Measurements from ENCODE around the gene ERLIN1.

ERLIN1 gene

DNA sequence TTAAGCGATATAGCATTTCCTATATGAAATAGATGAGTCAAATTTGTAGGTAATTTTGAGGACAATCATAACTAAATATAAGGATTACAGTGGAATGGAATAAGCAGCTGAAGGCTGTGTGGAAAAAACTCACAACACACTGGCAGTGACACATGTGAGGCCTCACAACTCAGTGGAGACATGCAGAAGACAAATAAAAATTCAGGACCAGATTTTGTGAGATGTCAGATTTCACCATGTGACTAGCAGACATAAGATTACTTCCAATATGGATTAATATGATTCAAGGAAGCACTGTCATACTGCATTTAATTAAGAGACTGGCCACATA is 17.6 kb downstream of the ERLIN1 start:
- DNase-seq: no peak

DNA sequence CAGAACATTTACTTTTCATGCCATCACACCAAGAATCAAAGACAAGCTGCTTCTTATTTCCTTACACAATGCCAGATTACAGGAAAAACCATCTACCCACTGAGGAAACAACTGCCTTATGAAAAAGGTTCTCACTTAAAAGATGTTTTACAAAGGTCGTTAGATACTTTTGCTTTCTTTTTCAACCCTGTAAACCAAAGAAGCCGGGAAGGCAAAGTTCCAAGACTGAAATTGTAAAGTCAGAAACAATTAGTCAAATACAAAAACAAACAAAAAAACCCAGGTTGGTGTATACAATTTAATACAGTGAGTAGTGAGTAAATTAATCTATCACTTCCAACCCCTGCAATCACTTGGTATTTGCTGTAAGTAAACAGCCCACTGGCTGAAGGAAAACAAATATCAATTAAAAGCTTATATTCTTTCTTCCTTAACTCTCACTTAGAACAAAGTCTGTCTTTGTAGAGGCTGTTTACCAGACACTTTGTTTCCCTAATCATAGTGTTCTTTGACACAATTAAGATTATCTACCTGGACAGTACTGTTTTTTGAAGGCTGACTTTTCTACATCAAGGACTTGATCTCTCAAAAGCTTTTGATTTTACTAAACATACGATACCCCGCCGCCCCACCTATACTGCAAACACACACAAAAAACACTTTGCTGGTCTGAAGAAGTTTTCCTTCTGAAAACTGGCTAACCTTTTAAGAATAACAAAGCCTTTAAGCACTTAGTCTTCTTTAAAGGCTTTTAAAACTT is 18.1 kb downstream of the ERLIN1 start:
- DNase-seq: no peak

DNA sequence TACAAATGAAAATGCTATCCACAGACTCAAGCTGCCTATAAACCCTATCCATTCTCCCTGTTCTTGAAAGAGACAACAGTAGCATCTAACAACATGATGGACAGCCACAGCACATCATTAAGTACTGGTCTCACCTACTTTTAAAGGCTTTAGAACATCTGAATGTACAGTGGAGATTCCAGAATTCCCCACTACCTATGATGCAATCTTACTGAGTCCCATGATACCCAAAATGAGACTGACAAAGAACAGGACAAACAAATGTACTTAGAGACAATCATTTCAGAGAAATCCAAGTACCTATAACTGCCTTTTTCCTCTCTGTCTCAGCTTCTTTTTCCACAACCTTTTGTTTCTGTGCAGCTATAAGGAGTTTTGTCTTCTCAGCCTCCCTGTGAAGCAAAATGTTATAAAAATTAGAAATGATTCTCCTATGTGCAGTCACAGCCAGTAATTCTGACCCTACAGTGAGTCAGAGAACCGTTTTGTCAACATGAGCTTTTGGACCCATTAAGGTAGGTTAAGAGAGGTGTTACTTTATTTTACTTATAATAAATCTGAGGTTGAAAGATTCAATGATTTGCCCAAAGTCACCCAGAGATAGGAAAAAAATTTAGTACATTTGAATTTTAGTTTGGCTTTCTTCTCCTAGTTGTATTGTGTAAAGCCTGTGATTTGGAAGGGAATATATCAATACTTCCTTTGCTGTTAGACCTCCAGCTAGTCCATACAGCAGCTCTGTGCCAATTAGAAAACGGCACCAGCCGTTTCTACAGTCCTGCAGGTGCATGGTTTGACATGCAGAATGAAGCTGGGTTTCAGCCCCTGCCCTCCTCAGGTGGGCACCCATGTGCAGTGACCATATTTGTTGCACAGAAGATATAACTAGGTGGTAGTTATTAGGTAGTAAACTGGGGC is 21.9 kb downstream of the ERLIN1 start:
- DNase-seq: no peak

DNA sequence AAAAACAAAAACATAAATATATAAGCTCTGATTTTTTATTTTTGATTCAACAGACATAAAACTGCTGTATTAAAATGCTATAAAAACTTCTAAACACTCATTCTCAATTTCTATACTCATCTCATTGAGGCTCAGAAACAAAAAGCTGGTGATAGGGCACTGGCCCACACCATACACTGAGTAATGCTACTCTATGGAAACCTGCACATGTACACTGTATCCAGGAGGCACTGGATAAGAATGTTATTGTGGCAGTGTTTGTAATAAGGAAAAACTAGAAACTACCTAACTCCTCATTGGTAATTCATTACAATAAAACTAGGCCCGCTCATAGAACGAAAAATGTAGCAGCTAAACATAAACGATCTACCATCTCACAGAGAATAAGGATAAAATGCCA is 23.1 kb downstream of the ERLIN1 start:
- DNase-seq: no peak

DNA sequence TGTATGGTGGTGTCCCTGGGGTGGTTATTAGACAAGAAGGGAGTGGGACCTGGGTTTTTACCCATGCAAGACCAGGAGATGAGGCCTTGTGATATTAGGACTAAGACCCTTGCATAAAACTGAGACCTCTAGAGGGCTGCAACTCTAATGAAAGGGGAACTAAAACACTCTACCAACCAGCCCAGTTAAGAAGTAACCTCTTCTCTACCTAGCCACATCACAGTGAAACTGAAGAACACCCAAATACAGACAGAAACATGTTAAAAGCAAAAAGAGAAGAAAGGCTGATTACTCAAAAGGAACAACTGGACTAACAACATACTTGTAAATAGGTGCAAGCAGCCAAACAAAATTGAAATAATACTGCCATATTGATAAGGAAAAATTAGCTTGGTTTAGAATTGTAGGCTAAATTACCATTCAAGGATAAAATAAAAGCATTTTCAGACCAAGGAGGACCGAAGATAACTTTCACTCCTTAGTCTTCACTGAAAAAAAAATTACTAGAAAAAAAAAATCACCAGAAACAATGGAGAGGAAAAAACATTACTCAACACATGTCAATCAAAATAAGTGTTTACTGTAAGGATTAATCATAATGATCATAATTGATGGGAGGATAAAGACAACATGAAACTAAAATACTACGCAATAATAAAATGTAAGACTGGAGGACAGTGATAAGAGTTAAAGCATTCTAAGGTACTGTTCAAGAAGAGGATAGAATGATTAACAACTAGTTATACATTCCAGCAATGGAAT is 27.6 kb downstream of the ERLIN1 start:
- no peak for DNase-seq

DNA sequence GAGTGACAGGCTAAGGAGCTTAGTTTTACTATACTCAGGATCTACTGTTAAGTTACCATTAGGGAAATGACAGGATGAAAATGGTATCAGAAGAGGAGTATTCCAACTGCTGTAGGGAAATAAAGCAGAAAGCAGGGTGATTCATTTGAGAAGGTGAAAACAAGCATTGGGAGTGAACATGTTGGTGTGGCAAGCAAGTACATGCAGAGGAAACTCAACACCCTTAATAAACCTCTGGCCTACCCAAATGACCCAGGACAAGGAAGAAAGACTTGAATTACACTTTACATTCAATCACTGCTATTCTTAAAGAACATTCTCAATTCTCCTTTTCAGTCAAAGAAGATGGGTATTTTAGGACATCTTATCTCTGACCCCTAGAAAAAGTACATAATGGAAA is 28.7 kb downstream of the ERLIN1 start:
- no peak for DNase-seq

DNA sequence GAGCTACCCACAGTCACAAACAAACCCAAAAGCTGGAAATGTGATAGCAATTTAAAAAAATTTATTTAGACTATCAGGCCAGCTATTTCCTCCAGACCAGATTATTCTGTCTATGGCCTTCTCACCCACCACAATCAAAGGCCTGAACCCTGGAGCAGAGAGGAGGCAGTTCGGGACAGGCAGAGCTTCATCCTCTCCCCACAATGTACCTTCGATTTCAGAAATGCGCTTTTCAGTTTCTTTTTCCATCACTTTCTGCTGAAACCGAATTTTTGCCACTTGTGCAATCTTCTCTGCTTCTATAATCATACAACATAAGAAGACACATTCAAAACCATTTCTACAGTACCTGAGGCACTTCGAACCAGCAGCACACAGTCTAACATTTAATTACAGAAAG is 29.9 kb downstream of the ERLIN1 start:
- no peak for DNase-seq

DNA sequence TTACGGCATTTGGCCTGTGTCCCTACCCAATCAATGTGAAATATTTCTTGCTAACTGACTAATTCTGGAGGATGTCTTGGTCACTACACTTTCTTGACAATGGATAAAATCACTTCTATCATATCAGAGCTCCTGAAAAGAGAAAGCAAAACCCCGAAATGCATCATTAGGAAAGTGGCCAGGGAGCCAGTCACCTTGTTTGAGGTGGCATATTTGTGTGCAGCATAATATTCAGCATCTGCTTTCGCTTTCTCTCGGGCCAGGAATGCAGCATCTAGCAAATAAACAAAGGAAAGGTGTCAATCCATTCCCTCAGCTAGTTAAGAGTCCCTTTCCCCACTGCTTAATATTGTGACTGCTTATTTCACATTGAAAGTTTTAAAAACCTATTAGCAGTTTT is 31.2 kb downstream of the ERLIN1 start:
- no peak for DNase-seq

DNA sequence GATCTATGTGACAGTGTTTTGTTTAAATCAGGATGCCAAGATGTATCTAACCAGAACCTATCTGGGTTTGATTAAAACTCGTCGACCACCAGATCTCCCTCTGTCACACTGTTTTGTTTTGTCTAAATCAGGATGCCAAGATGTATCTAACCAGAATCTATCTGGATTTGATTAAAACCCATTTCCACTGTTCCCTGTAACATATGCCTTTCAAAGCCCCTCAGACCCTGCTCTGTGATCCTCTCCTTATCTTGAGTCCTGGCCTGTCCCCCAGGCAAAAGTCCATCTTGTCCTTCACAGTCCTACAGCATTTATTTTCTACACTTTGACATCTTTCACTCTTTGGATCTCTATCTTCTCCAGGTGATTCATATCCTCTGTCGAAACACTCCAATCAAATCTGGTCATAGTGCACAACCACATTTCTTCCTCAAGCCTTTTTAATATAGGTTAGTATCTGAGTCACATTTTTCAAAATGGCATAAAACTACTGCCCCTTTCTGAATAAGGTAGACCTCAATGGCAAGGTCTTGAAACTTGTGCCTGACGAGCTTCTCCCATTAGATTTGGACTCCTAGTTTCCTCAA is 32.5 kb downstream of the ERLIN1 start:
- no peak for DNase-seq

DNA sequence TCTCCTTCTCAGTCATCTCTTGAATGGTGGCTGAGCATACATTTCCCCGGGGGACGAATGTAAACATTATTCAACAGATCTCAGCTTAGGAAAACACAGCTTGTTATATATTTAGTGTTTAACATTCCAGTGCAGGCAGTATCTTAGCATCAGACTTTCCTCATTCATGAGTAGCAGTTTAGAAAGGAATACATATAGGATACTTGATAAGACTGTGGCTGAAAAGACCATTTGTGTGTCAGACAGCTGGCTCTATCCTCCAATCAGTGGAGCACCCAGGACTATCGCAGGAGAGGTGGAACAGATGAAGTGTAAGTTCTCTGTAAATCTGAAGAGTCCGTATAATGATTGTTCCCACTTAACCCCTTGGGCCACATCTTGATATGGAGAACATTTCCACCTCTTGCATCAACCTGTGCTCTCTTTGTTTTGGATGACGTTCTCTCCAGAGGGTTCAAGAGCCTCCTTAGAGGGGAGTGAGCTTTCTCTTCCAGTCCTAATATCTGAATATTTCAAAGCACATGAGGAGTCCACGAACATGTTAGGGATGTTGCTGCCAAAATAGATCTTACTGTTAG is 34.0 kb downstream of the ERLIN1 start:
- DNase-seq: no peak

DNA sequence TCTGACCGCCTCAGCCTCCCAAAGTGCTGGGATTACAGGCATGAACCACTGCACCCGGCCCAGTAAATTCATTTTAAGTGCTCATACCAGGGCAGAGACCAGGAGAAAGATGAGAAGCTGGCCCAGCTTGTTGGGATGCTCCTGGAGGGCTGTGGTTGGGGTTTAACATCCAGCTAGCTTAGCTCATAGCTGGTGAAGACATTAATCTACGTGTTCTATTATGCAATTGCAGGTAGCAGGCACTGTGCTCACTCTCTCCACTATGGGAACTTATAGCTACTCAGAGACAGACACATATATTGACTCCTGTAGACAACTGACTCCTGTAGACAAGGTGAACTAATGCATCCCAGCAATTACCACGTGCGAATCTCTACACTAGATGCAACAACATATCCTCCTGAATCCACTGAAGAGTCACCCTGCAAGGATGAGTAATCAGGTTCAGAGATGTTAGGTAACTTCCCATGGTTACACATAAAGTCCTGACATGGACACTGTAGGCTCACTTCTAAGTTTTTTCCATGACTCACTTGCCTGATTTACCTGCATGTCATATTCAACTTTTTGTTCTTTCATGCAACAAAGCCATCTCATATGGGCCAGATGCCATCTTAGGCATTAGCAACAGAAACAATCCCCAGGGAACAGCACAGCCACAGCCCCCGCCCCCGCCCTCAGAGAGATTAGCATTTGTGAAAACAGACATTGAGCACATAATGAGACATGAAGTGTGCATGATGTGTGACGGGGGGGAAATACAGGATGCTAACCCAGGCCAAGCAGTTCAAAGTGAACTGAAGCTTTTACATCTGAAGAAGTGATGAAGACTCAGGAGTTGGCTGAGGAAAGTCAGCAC is 37.2 kb downstream of the ERLIN1 start:
- peak in 2 of 4 experiments; percentile 15 to 37 for DNase-seq

DNA sequence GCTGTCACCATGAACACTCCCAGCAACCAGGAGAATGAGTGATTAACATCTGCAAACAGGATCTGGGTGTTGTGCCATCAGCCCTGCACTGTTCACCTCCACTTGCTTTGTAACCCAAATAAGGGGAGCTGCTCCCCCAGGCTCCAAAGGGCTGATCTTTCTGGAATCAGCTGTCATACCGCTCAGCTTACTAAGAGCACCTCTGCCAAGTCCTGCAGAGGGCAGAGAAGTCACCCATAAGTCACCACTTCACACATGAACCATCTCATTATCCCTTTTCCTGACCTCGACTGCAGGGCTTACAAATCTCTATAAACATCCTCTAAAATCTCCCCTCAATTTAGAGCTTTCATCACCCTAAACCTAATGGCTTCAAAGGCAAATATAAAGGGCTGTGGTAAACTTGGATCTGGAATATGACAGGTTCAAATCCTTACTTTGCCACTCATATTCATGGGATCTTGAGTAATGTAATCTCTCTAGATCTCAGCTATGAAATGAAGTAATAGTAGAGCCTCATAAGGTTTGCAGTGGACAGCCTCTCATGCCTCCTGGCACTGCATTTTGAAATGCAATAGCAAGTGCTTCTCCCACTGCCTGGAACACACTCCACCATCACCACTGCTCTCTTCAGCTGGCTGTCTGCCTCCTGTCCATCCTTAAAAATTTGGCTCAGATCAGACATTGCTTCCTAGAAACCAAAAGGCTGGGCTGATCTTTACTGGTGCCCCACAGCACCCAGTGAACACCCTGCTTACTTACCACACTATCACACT is 38.8 kb downstream of the ERLIN1 start:
- no peak for DNase-seq

DNA sequence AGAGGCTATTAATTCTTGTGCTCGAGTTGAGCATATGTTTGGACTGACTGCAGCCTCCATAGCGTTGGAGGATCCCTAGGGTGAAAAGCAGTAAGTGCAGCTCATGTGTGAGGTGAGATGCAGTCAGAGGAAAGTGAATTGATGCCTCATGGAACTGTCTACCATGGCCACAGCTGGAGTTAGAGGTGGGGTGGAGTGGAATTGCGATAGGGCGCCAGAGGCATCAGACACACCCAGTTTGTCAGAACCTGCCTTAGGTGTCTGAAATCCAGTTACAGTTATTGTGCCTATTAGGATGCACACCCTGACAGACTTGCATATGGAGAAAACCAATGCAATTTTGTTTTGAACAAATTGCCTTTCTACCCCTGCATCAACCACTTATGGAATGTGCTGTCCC is 39.4 kb downstream of the ERLIN1 start:
- no peak for DNase-seq

DNA sequence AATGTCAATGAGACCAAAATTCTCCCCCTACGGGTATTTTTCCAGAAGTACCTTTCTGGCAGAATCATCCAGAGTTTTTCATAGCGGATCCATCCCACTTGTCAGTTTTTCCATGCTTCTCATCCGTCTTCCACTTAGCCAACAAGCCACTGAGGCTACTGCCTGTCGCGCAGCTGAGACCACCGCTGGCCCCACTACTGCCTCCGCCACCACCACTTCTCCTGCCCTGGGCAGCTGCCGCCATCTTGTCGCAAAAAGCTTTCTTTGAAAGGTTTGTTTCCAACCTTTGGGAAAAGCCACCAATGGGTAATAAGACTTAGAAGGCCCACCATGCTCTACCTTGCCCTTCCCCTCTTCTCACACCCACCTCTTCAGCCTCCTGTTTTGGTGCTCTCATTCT is 42.1 kb downstream of the ERLIN1 start:
- no peak for DNase-seq

DNA sequence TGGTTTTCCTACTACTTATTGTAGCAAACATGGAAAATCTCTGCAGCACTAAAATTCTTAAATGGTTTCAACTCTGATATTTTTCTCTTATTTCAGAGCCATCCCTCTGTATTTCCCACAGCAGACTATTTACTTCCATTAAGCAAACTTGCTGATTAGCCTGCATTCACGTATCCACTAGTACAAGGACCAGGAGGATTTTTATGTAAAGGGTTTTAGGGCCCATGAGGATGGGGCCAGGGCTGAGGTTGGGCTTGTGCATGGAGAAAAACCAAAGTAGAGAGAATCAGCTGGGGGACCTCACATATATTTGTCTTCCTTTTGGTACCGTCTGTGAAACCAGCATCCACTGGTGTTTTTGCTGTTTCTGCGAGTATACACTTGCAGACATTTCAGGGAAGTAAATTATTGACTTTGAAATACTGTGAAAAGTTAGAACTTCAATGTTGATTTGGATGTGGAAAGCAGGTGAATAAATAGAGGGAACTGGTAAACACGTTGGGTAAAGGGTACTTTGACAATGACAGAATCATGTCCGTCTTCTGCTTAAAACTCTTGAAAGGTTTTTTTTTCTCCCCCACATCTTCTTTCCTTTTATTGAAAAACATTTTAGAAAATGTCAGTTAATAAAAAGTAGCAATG is 44.3 kb downstream of the ERLIN1 start:
- DNase-seq: no peak

DNA sequence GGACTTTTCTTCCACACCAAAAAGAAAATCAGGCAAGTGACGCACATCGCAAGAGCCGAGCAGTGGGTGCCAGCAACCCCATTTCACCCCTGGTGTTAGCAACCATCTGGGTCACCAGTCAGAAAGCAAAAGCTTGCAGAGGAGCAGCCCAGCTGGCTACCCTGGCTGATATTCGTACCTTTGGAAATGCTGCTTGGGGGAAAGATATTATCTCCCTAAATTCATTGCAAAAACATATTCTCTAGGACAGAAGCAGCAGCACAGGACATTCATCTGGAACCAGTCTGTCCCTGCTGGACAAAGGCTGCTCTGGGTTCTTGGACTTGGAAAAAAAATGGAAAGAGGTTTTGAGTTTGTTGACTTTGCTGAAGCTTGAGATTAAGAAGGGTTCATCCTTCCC is 45.8 kb downstream of the ERLIN1 start:
- no peak for DNase-seq

DNA sequence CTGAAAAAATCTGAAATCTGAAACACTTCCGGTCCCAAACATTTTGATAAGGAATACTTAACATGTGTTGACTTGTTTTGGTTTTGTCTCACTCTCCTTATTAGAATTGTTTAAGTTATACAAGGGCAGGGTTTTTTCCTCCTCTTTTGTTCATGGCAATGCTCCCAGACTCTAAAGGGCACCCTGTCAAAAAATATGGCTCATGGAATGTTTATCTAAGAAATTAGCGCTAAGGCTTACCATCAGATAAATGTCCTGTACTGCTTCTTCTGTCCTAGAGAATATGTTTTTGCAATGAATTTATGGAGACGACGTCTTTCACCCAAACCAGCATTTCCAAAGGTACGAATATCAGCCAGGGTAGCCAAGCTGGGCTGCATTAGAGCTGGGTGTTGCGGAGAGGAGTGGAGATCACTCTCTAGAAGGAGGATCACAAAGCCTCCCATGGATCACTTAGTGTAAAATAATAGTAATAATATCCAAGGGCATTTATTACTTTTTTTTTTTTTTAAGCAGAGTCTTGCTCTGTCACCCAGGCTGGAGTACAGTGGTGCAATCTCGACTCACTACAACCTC is 46.8 kb downstream of the ERLIN1 start:
- DNase-seq: no peak

DNA sequence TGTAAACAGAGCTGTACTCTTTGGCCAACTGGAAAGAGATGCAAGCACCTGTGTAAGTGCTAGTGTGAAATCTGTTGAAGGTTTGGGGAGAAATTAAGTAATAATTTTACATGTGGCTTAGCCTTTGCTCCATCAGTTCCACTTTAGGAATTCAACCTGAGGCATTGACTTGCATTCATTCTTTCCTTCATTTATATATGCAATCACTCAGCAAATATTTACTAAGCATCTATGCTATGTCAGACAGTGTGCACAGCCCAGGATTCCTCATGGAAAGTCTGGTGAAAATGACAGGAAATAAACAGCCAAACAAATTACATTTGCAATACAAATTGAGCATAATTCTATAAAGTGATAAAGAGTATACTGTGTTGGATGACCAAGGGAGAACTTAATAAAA is 50.3 kb downstream of the ERLIN1 start:
- DNase-seq: no peak

DNA sequence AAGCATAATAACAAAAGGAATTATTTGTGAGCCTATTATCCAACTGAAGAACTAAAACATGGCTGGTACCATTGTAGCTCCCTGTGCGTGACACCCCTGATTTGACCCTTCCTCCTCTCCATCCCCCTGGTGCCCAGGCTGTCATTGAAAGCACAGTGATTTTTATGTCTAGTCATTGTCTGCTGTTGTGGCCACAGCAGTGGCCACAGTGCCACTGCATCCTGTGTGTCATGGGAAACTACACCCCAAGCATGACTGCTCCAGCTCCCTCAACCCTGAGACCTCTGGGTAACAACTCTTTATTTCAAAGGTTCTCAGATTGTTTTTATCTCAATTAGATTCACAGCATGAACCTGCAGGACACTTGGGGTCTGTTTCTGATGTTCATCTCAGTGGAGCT is 52.0 kb downstream of the ERLIN1 start:
- DNase-seq: no peak

DNA sequence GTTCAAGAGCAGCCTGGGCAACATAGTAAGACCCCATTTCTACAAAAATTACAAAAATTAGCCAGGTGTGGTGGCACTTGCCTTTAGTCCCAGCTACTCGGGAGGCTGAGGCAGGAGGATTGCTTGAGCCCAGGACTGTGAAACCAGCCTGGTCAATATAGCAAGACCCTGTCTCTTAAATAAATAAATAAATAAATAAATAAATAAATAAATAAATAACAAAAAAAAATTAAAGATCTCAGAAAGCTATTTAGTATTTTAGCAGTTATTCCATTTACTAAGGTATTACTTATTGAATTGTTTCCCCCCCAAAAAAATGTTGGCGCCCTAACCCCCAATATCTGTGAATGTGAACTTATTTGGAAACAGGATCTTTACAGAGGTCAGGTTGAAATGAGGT is 53.4 kb downstream of the ERLIN1 start:
- no peak for DNase-seq
